ENCODE measurements around the gene PREX1.

GRCh38 chr20:48651271-48651670, 176.5 kb downstream of the PREX1 start:
- TF ChIP-seq REST (IDR thresholded peaks at IDR 0.05; ENCODE audit: insufficient replicate concordance, low read depth), result no peak
- no peak for TF ChIP-seq CTCF (IDR thresholded peaks at IDR 0.05; ENCODE audit: insufficient read depth, low read length)
- no peak for TF ChIP-seq GABPA (IDR thresholded peaks at IDR 0.05; ENCODE audit: low read depth)
- TF ChIP-seq POLR2AphosphoS5 (IDR thresholded peaks at IDR 0.05; ENCODE audit: low read depth), result no peak
- no peak for TF ChIP-seq SPI1 (IDR thresholded peaks at IDR 0.05; ENCODE audit: borderline replicate concordance, low read depth)

Data from HL-60 (cell line).